Left ventricle myocardium inferior (tissue), 1 donor: ENCODE results near the gene FTO. TPM values are rescaled to one million over a fixed set of nuclear protein-coding genes. Genes with fewer than 3 reads are reported as not detected.

Experiments
- DNase-seq: peaks from one replicate; pipeline ENCODE4 v3.0.0-alpha.2; 2020
- H3K27ac ChIP-seq: fragments of 200-600 bp; replicated peaks from 2 replicates; pipeline ENCODE4 v1.8.0; 2021
- H3K27me3 ChIP-seq: fragments of 200-600 bp; 2 replicates; pipeline ENCODE4 v1.8.0; 2021; ENCODE audit warnings: low read depth
- H3K36me3 ChIP-seq: fragments of 200-600 bp; 2 replicates; pipeline ENCODE4 v1.8.0; 2021
- H3K4me1 ChIP-seq: fragments of 200-600 bp; 2 replicates; pipeline ENCODE4 v1.8.0; 2021
- H3K4me3 ChIP-seq: fragments of 200-600 bp; 2 replicates; pipeline ENCODE4 v1.8.0; 2021; ENCODE audit warnings: mild to moderate bottlenecking, moderate library complexity
- H3K9me3 ChIP-seq: fragments of 200-600 bp; replicated peaks from 2 replicates; pipeline ENCODE4 v1.8.0; 2021
- intact Hi-C: fragments of 100-400 bp; cut with micrococcal nuclease; formaldehyde crosslinking; loops from one replicate; pipeline ENCODE4 v1.11.0; 2022
- total RNA-seq: library from RNA; stranded (reverse); fragmentation: NEBNext Ultra II Directional; extraction: Animal tissue kit (Norgen Biotek cat#: 25700); gene quantifications from one replicate; pipeline ENCODE4 v1.2.1, GENCODE V29; 2021
- TF ChIP-seq, protein P1 (sequence below): fragments of 200-600 bp; IDR thresholded peaks from 2 replicates; pipeline ENCODE4 v1.8.0; 2021; ENCODE audit warnings: antibody characterized with exemption, mild to moderate bottlenecking, borderline replicate concordance
- donor health status: DM: no; HTN: yes; CAD: no; lungs with severe emphysema.

The FTO gene
- total RNA-seq, 1 donor from 2014 or later, result 78.4 TPM

DNA sequence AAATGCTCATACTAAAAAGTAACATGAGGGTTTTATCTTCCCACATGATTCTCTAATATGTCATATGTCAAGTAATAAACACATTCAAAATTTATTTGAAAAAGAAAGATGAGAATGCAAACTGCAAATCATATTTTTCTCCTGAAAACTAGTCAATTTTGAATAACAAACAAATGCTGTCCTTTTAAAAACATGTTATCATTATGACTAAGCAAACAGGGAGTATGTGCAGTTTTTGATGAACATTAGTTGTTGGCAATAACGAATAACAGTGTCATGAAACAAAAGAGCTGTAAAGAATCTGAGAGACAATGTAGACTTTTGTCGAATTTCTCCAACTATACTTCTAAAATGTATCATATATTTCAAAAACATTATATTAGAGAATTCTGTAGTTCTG, 35.1 kb upstream of the FTO start:
- DNase-seq, result no peak
- Histone ChIP-seq H3K9me3 (no peaks in the 10 kb centered on the region), H3K36me3 (no peaks in the 10 kb centered on the region), H3K27me3 (no peaks in the 10 kb centered on the region), H3K4me3 (no peak overlapping the region), H3K4me1 (peaks cover 19% of the 10 kb centered on the region), H3K27ac (no peak overlapping the region)
- TF ChIP-seq, protein P1, sequence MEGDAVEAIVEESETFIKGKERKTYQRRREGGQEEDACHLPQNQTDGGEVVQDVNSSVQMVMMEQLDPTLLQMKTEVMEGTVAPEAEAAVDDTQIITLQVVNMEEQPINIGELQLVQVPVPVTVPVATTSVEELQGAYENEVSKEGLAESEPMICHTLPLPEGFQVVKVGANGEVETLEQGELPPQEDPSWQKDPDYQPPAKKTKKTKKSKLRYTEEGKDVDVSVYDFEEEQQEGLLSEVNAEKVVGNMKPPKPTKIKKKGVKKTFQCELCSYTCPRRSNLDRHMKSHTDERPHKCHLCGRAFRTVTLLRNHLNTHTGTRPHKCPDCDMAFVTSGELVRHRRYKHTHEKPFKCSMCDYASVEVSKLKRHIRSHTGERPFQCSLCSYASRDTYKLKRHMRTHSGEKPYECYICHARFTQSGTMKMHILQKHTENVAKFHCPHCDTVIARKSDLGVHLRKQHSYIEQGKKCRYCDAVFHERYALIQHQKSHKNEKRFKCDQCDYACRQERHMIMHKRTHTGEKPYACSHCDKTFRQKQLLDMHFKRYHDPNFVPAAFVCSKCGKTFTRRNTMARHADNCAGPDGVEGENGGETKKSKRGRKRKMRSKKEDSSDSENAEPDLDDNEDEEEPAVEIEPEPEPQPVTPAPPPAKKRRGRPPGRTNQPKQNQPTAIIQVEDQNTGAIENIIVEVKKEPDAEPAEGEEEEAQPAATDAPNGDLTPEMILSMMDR, result no peak
- intact Hi-C loops, result no loop called here

- Histone ChIP-seq H3K36me3 (no peaks in the 10 kb centered on the region), H3K27me3 (no peaks in the 10 kb centered on the region), H3K4me1 (no peaks in the 10 kb centered on the region), H3K9me3 (no peaks in the 10 kb centered on the region), H3K27ac (no peak overlapping the region), H3K4me3 (no peak overlapping the region)
- TF ChIP-seq, protein P1, result no peak
- DNase-seq, result no peak
- intact Hi-C loops, result no loop called here
Measured at GRCh38 chr16:53672461-53672860, 31.5 kb upstream of the FTO start.

- Histone ChIP-seq H3K36me3 (no peaks in the 10 kb centered on the region), H3K4me3 (no peak overlapping the region), H3K27me3 (no peaks in the 10 kb centered on the region), H3K4me1 (no peaks in the 10 kb centered on the region), H3K27ac (no peak overlapping the region), H3K9me3 (no peaks in the 10 kb centered on the region)
- intact Hi-C loops, result no loop called here
- no peak for DNase-seq
- TF ChIP-seq, protein P1, result no peak
Measured at GRCh38 chr16:53673189-53673588, 30.8 kb upstream of the FTO start.

DNA sequence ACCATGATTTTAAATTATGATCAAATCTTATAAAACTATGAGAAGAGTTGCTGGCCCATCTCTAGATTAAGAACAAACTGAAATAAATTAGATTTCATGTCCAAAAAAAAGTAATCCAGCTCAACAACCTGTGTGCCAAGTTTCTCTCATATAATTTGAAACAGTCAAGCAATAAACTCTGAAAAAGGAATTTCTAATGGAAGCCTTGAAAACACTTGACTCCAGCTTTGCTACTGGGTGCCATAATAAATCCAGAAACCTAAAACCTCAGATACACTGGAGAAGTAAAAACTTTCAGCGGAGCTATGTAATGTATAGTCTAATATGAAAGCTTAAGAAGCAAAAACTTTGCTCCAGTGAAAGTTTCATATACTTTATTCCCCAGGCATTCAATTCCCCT, 25.8 kb upstream of the FTO start:
- intact Hi-C loops, result no loop called here
- TF ChIP-seq, protein P1, result no peak
- Histone ChIP-seq H3K4me3 (no peak overlapping the region), H3K27me3 (no peaks in the 10 kb centered on the region), H3K36me3 (no peaks in the 10 kb centered on the region), H3K4me1 (no peaks in the 10 kb centered on the region), H3K9me3 (no peaks in the 10 kb centered on the region), H3K27ac (no peak overlapping the region)
- no peak for DNase-seq

- no peaks in the 10 kb centered on the region for H3K27me3 ChIP-seq
- TF ChIP-seq, protein P1, result no peak
- H3K4me1 ChIP-seq, result no peaks in the 10 kb centered on the region
- H3K9me3 ChIP-seq, result no peaks in the 10 kb centered on the region
- DNase-seq, result no peak
- intact Hi-C loops, result no loop called here
- H3K27ac ChIP-seq, result no peak overlapping the region
- no peak overlapping the region for H3K4me3 ChIP-seq
- H3K36me3 ChIP-seq, result no peaks in the 10 kb centered on the region
Measured at GRCh38 chr16:53678756-53679343, 25.1 kb upstream of the FTO start.
